Choroid plexus epithelial cell (primary cell): ENCODE measurements around the gene MRTFB.
"Not testable (repeated sequence)": the region's sequence is repeated elsewhere in the genome, so short reads cannot be mapped to it uniquely, and the experiment has no call there.

Experiments
- DNase-seq: peaks from one replicate; pipeline ENCODE4 v3.0.0-alpha.2; 2010; ENCODE audit warnings: low read depth
- H3K4me3 ChIP-seq: 2 replicates; pipeline ENCODE4 v1.5.1; 2011; ENCODE audit warnings: low read depth, mild to moderate bottlenecking, control low read depth, low read length, moderate library complexity
- TF ChIP-seq, protein P1 (sequence below): conservative IDR thresholded peaks from 2 replicates; pipeline ENCODE4 v1.5.1; 2011; ENCODE audit warnings: low read depth, mild to moderate bottlenecking, control low read depth, inconsistent platforms, low read length, moderate library complexity

The MRTFB gene

DNA sequence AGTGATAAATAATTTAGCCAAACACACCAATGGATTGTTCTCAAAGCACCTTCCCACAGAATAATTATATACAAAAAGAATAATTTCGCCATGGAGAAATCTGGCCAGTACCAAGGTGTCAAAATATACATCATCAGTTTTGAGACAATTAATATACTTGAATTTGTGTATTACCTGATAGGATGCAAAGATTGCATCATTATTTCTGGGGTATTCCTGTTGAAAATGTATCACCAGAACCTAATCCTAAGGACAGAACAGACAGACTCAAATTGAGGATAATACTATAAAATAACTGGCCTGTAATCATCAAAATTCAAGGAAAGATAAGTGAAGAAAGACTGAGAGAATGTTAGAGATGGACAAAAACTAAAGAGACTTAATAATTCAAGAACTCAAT, 111.9 kb downstream of the MRTFB start:
- H3K4me3 ChIP-seq: no peak overlapping the region
- DNase-seq: no peak
- TF ChIP-seq, protein P1, sequence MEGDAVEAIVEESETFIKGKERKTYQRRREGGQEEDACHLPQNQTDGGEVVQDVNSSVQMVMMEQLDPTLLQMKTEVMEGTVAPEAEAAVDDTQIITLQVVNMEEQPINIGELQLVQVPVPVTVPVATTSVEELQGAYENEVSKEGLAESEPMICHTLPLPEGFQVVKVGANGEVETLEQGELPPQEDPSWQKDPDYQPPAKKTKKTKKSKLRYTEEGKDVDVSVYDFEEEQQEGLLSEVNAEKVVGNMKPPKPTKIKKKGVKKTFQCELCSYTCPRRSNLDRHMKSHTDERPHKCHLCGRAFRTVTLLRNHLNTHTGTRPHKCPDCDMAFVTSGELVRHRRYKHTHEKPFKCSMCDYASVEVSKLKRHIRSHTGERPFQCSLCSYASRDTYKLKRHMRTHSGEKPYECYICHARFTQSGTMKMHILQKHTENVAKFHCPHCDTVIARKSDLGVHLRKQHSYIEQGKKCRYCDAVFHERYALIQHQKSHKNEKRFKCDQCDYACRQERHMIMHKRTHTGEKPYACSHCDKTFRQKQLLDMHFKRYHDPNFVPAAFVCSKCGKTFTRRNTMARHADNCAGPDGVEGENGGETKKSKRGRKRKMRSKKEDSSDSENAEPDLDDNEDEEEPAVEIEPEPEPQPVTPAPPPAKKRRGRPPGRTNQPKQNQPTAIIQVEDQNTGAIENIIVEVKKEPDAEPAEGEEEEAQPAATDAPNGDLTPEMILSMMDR: no peak

DNA sequence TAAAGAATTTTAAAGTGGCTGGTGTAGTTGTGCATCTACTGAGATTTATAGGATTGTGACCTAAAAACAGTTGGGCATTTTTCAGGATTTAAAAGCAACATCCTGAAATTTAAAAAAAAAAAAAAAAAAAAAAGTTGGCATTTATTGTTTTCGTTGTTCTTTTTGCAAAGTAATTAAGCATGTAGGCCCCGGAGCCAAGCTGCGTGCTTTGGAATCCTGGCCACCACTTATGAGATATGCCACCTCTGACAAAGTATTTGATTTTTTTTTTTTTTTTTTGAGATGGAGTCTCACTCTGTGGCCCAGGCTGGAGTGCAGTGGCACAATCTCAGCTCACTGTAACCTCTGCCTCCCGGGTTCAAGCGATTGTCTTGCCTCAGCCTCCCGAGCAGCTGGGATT, 112.8 kb downstream of the MRTFB start:
- not testable (repeated sequence) for H3K4me3 ChIP-seq, DNase-seq

DNA sequence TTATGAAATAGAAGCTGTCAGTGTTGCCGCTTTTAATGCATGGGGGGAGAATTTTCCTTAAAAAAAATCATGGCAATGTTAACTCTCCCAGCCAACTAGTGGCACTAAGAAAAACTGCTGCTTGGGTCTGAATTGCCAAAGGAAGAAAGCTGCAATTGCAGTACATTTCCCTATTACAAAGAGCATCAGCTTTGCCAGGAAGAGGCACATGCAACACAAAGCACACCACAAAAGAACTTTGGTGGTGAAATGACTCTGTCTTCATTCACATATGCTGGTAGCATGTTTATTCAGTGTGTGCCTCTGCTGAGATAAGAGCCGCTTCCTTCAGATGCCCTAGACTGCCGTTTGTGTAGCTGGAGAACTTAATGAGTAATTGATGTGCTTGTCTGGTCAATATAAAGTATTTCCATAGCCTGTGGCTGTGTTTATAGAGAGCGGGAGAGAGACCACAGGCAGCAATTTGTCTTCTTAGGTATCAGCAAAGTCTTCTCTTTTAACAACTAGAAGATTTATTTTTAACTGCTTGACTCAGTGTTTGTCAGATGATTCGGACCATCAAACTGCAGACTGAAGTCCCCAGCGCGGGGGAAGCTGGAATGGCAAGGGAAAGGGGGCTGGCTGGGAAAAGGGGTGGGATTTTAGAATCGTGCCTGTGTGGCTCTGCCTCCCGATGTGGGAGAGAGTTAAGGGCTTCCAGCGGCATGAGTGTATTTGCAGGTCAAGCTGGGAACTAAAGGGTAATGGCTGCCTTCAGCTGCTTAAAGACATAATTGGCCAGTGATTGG, 115.1 kb downstream of the MRTFB start:
- peak overlapping the region; percentile 57 for H3K4me3 ChIP-seq
- DNase-seq: peak; percentile 80
- TF ChIP-seq, protein P1: peak; percentile 67

DNA sequence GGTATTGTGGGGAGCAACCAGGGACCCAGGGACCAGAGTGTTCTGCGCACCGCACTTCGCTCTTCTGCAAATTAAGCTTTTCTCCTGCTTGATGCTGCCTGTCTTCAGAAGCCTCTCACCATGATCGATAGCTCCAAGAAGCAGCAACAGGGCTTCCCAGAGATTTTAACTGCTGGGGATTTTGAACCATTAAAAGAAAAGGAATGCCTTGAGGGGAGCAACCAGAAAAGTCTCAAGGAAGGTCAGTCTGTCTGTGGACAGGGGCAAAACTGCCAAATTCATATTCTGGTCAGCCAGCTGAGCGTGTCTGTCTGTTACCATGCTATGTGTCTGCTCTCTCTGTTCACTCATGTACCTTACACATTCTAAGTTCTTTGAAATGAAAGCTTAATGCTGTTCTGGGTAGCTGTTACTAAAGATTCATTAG, 115.7 kb downstream of the MRTFB start:
- TF ChIP-seq, protein P1: no peak
- H3K4me3 ChIP-seq: peak overlapping the region; percentile 57
- DNase-seq: peak; percentile 44

DNA sequence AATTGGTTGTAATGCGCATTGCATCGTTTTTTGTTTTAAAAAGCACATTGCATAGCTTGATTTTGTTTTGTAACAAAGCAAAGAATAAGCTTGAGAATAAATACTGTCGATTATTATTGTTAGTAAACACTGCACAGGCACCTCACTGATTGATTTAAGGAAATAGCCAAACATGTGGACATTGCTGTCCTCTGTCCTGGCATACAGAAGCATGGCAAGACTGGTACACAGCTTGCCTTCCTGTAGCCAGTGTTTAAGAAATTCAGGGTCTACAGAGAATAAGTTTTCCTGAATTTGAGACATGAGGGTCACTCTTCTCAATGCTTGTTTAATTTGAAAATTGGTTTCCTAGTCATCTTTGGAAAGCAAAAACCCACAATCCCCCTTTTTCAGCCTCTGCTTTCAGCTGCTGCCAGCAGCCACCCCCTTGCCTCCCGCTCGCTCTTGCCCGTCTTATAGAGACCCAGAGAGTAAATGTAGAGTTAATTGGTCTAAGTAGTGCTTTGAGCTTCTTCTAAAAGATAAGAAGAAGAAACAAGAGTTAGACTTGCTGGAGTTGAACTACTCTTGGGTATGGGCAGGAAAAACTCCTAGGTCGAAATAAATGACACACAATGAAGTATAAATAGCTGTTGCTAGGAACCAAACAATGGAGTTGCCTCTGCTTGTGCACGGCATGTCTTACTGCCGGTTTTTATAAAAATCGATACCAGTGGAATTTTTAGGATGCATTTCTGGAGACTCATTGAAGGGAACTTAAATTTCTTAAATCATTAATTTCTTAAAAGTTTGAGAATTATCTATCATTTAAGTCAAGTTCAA, 116.6 kb downstream of the MRTFB start:
- H3K4me3 ChIP-seq: no peak overlapping the region
- no peak for DNase-seq
- TF ChIP-seq, protein P1: no peak

DNA sequence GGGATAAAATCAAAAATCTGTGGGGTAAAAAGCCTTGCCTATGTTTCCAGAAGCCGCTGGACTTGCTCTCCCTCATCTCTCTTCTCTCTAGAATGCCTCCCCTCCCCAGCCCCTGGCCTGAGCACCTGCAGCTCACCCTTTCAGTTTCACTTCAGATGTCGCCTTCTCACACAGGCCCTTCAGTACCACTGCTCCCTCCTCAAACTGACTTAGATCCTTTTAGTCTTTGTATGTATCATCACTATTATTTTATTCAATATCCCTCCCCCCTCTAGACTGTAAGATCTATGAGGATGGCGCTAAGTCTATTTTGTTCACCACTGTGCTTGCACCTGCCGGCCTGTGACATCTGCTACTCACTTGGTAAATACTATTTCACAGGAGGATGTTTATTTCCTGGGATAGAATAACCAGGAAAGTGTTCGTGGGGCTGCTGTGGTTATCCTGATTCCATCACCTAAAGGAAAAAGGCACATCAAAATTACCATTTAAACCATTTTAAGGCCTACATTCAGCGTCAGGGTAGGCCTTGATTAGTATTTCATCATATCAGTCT, 122.3 kb downstream of the MRTFB start:
- no peak overlapping the region for H3K4me3 ChIP-seq
- TF ChIP-seq, protein P1: no peak
- no peak for DNase-seq

DNA sequence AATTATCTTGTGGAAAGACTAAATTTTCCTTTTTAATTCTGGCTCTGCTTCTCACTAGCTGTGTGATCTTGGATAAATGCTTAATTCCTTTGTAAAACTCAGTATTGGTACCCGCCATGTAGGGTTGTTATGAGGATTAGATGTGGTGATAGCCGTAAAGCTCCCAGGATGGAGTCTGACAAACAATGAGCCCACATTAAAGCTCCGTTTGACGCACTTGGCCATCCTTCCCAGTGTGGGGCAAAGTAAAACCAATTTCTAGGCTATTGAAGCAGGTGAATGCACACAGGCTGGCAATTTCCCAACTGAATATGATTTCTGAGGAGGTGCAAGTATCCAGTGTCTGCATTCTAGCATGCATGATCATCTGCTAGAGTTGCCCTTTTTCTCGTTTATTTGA, 123.6 kb downstream of the MRTFB start:
- no peak for DNase-seq
- TF ChIP-seq, protein P1: no peak

More for the DNA sequence above, 123.6 kb downstream of the MRTFB start:
- H3K4me3 ChIP-seq: no peak overlapping the region
